GM18499 (cell line): ENCODE data around the gene ARHGAP5.
A peak's percentile ranks its signal among the peaks of the same experiment; 100 is the strongest.

Experiments used
- ATAC-seq: cut with Tn5 transposase; IDR thresholded peaks from one replicate; pipeline ENCODE4 v1.9.1; 2021; ENCODE audit warnings: moderate number of reproducible peaks; ENCODE audit not compliant: insufficient read depth, unreplicated experiment

Gene ARHGAP5

GRCh38 chr14:32166029-32166428 lies 88.9 kb downstream of the ARHGAP5 start:
- no peak for ATAC-seq

GRCh38 chr14:32166924-32167323 lies 89.8 kb downstream of the ARHGAP5 start:
- ATAC-seq = no peak

DNA sequence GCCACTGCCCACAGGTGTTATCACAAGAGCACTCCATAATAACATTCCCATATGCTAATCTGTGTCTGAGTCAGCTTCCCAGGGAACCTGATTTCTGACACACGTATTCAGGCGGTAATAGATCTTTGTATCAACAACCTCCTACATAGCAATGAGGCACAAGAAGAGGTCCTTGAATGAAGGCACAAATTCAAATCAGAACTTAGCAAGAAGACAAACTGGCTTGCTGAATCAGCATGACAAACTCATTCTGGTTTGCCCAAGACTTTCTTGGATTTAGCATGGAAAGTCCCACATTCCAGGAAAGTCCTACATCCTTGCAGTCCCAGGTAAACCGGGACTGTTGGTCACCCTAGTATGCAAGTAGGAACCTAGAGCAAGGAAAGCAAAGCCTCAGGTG lies 90.8 kb downstream of the ARHGAP5 start:
- ATAC-seq = no peak

DNA sequence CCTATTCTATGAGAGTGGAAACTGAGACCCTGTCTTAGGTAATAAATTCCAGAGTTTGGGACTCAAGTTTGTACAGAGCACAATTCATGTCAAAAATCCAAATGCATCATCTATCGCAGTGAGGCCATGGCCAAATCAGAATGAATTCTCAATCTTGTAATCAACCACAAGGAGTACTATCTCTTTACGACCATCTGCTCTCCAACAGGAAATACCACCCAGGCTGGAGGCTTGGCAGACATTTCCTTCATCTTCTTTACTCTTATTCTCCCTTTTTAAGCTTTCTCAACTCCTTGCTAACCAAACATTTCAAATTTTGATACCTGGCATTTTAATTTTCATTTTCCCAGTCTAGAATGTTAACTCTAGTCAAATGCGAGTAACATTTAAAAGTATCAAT lies 92.1 kb downstream of the ARHGAP5 start:
- ATAC-seq = no peak

- ATAC-seq = no peak
Observed at GRCh38 chr14:32171469-32171868, 94.4 kb downstream of the ARHGAP5 start.

GRCh38 chr14:32183151-32184058 lies 106.3 kb downstream of the ARHGAP5 start:
- no peak for ATAC-seq

- ATAC-seq = no peak
Observed at GRCh38 chr14:32185097-32185496, 108.0 kb downstream of the ARHGAP5 start.

DNA sequence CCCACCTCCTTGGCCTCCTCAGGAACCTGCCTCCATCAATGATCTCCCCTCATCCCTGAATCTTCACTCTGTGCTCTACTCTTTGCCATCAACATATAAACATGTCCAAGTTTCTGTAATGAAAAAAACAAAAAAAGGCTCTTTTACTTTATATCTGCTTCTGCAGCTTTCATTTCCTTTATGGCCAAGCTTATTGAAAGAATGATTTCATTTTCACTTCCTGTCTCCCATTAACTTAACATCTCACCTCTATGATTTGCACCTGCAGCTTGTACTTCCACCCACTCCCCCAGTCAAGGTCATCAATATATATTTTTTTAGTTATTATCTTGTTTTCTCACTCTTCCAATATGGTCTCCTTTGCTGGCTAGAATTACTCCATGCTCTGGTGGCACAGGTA lies 109.1 kb downstream of the ARHGAP5 start:
- ATAC-seq = no peak

- ATAC-seq = no peak
Observed at GRCh38 chr14:32189811-32190210, 112.7 kb downstream of the ARHGAP5 start.

GRCh38 chr14:32190673-32191072 lies 113.6 kb downstream of the ARHGAP5 start:
- no peak for ATAC-seq

DNA sequence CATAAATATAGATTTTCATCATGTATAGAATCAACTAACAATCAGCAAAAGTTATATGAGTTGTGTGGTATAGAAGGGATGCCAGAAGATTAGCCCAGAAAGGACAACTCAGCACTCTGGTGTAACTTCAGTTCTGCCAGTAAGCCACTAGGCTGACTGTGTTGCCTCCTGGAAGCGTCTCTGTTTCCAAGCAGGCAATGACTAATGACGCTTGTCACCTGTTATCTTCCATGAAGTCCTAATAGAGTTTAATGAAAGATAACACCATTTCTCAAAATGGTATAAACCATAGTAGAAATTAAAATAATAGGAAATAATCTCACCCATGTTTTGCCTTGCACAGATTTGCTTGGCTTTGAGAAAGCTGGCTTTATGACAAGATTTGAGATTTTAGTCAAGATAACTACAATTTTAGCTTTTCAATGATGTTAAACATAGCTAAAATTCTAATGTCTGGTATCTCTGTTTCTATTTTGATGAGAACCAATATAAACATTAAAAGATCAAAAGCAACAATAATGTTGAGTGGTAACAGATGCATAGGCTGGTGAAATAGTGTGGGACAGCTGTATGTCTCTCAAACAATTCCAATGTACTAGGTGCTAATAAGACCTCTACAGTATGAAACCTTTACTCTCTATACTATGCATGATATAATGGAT lies 115.7 kb downstream of the ARHGAP5 start:
- ATAC-seq = no peak

GRCh38 chr14:32193532-32193931 lies 116.4 kb downstream of the ARHGAP5 start:
- ATAC-seq = no peak

DNA sequence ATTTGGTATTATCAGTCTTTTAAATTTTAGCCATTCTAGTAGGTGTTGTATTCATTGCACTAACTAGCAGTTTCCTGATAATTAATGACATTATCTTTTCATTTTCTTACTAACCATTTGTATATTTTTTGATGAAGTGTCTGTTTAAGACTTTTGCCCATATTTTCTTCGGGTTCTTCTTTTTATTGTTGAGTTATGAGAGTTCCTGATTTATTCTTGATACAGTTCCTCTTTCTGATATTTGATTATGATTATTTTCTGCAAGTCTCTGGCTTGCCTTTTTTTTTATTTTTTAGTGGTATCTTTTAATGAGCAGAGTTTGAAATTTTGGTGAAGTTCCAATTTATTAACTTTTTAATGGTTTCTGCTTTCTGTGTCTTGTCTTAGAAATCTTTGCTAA lies 118.5 kb downstream of the ARHGAP5 start:
- no peak for ATAC-seq

- ATAC-seq = peak; percentile 39
Observed at GRCh38 chr14:32197919-32198318, 120.8 kb downstream of the ARHGAP5 start.

DNA sequence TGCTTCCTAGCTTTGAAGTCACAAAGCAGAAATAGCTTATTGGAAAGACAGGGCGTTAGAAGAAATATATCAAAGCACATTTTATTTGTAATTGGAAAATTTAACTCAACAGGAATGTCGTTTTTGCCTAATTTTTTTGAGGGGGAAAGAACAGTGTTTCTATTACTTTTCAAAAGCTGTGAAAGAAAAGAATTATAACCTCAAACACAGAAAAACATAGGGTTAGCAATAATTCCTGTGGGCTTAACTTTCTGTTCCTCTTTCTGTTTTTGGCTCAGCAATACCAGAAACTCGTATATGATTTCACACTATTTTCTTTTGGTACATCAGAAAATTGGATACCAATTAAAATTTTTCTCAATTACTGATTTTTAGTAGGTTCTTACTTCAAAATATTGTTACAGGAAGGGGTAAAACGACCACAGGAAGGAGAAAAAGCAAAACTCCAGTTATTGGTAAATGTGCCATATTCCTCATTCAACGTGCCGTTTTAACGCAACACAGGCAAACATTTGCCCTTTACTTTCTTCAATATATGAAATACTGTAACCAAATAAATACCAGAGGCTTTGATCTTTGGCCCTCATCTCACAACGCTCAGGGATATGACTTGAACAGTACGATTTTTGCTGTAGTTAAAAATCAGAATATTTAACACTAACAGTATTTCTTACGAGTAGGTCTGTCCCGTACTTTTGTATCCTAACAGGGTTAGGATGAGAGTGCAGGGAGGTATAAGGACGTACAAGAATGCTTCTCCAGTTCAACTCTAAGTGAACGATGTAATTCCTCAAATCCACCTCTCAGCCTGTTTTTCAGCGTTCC lies 123.5 kb downstream of the ARHGAP5 start:
- ATAC-seq = no peak

GRCh38 chr14:32201193-32201815 lies 124.2 kb downstream of the ARHGAP5 start:
- ATAC-seq = no peak

GRCh38 chr14:32201816-32202490 lies 124.8 kb downstream of the ARHGAP5 start, which contains the start of gene RNU6-7:
Gene RNU6-7 (plus strand): TSS chr14:32202045.
- ATAC-seq = no peak

DNA sequence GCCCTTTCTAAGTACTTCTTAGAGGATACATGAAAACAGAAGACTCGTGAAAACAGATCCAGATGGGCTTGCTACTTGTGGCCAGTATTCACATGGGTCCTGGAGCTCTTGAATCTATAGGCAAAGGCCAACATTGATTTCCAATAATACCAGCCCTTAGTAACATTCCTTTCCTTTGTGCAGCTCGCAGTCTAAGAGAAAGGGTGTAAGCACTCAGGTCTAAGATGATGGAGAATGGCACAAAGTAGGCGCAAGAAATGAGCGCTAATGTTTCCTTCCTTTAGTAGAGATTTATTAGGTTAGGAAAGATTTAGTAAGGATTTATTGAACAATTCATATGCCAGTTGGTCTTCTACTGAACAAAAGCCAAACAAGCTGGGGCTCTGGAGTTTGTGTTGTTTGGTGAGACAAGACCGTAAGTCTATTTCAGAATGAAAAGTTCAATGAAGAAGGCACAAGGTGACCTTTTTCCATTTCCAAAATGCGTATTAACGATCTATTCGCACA lies 125.4 kb downstream of the ARHGAP5 start:
- ATAC-seq = no peak
